Measurements from ENCODE around the gene ALDH1A1. TPM values are rescaled to one million over a fixed set of nuclear protein-coding genes. Genes with fewer than 3 reads are reported as not detected.

Gene ALDH1A1
- total and polyA plus RNA-seq, 2 donors from 2014 or later = 191 to 295 TPM

- Histone ChIP-seq H3K27me3 (ENCODE audit: control insufficient read depth, insufficient read depth, low read length) (no peaks in the 10 kb centered on the region), H3K27ac (ENCODE audit: low read depth in 2 of 2, low read length in 2 of 2) (no peak overlapping the region), H3K9ac (ENCODE audit: low read length in 3 of 3) (no peak overlapping the region), H3K9me3 (ENCODE audit: control insufficient read depth in 2 of 3, insufficient read depth in 1 of 3, low read length in 3 of 3) (no peaks in the 10 kb centered on the region), H3K36me3 (ENCODE audit: control insufficient read depth in 2 of 3, insufficient read depth in 3 of 3, low read length in 3 of 3) (no peaks in the 10 kb centered on the region), H3K4me1 (ENCODE audit: control insufficient read depth in 2 of 3, insufficient read depth in 2 of 3, low read depth in 1 of 3, low read length in 3 of 3) (peaks cover 6 to 20% (median 9%) of the 10 kb centered on the region in 3 donors), H3K4me3 (ENCODE audit: low read length in 3 of 3) (no peak overlapping the region)
- DNase-seq (no peak), FAIRE-seq (no peak)
- TF ChIP-seq, protein P1, sequence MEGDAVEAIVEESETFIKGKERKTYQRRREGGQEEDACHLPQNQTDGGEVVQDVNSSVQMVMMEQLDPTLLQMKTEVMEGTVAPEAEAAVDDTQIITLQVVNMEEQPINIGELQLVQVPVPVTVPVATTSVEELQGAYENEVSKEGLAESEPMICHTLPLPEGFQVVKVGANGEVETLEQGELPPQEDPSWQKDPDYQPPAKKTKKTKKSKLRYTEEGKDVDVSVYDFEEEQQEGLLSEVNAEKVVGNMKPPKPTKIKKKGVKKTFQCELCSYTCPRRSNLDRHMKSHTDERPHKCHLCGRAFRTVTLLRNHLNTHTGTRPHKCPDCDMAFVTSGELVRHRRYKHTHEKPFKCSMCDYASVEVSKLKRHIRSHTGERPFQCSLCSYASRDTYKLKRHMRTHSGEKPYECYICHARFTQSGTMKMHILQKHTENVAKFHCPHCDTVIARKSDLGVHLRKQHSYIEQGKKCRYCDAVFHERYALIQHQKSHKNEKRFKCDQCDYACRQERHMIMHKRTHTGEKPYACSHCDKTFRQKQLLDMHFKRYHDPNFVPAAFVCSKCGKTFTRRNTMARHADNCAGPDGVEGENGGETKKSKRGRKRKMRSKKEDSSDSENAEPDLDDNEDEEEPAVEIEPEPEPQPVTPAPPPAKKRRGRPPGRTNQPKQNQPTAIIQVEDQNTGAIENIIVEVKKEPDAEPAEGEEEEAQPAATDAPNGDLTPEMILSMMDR (IDR thresholded peaks at IDR 0.05; ENCODE audit: borderline replicate concordance, extremely low read depth, insufficient read depth) = no peak
- intact Hi-C loops (cut with DNase I) = no loop called here
Observed at GRCh38 chr9:72875221-72875620, 77.6 kb downstream of the ALDH1A1 start.

DNA sequence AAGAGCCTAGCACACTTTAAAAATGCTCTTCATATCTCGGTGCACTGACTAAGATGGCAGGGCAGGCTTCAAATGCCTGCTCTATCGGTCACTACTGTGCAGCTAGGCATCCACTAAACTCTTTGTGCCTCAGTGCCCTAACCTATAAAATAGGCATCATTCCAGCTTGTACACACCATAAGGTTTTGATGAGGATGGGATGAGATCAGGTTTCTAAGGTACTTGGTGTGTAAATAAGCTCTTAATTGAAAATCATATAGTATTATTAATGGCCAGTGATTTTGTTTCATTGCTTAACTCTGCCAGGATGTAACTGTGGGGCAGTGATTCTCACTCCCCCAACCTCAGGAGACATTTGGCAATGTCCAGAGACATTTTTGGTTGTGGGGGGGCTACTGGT lies 78.5 kb downstream of the ALDH1A1 start:
- H3K27me3 ChIP-seq (ENCODE audit: control insufficient read depth, insufficient read depth, low read length) = no peaks in the 10 kb centered on the region
- TF ChIP-seq, protein P1 (IDR thresholded peaks at IDR 0.05; ENCODE audit: borderline replicate concordance, extremely low read depth, insufficient read depth) = no peak
- H3K9me3 ChIP-seq (ENCODE audit: control insufficient read depth in 2 of 3, insufficient read depth in 1 of 3, low read length in 3 of 3) = no peaks in the 10 kb centered on the region
- no peak overlapping the region for H3K4me3 ChIP-seq (ENCODE audit: low read length in 3 of 3)
- H3K9ac ChIP-seq (ENCODE audit: low read length in 3 of 3) = no peak overlapping the region
- H3K27ac ChIP-seq (ENCODE audit: low read depth in 2 of 2, low read length in 2 of 2) = no peak overlapping the region
- intact Hi-C loops (cut with DNase I) = no loop called here
- DNase-seq (no peak), FAIRE-seq (no peak)
- H3K4me1 ChIP-seq (ENCODE audit: control insufficient read depth in 2 of 3, insufficient read depth in 2 of 3, low read depth in 1 of 3, low read length in 3 of 3) = peaks cover 6 to 20% (median 9%) of the 10 kb centered on the region in 3 donors
- no peaks in the 10 kb centered on the region for H3K36me3 ChIP-seq (ENCODE audit: control insufficient read depth in 2 of 3, insufficient read depth in 3 of 3, low read length in 3 of 3)

- no peak for FAIRE-seq
- no peaks in the 10 kb centered on the region for H3K27me3 ChIP-seq (ENCODE audit: control insufficient read depth, insufficient read depth, low read length)
- intact Hi-C loops (cut with DNase I) = no loop called here
- no peak overlapping the region for H3K4me3 ChIP-seq (ENCODE audit: low read length in 3 of 3)
- TF ChIP-seq, protein P1 (IDR thresholded peaks at IDR 0.05; ENCODE audit: borderline replicate concordance, extremely low read depth, insufficient read depth) = no peak
- H3K9ac ChIP-seq (ENCODE audit: low read length in 3 of 3) = no peak overlapping the region
- H3K9me3 ChIP-seq (ENCODE audit: control insufficient read depth in 2 of 3, insufficient read depth in 1 of 3, low read length in 3 of 3) = no peaks in the 10 kb centered on the region
- H3K36me3 ChIP-seq (ENCODE audit: control insufficient read depth in 2 of 3, insufficient read depth in 3 of 3, low read length in 3 of 3) = no peaks in the 10 kb centered on the region
- H3K4me1 ChIP-seq (ENCODE audit: control insufficient read depth in 2 of 3, insufficient read depth in 2 of 3, low read depth in 1 of 3, low read length in 3 of 3) = peaks cover 6 to 20% (median 9%) of the 10 kb centered on the region in 3 donors
- no peak for DNase-seq
- no peak overlapping the region for H3K27ac ChIP-seq (ENCODE audit: low read depth in 2 of 2, low read length in 2 of 2)
Observed at GRCh38 chr9:72873456-72873855, 79.4 kb downstream of the ALDH1A1 start.

DNA sequence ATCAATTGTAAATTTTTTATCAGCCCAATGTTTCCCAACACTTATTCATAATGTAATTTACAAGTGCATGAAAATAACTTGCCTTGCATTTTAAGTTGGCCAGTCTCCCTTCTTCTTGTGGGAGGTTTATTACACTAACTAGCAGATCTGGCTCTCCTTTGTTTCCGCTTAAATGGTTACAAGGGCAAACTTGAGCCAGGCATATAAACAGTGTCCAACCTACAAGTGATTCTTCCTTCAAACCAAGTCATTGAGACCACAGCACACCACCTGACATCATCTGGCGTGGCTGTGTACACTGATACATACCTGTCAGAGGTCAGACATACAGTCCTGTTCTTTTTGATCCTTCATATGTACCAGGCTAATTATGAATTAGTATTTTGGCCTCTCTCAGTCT lies 80.1 kb downstream of the ALDH1A1 start:
- intact Hi-C loops (cut with DNase I) = no loop called here
- peak overlapping the region in 1 of 2 donors; percentile 56 for H3K27ac ChIP-seq (ENCODE audit: low read depth in 2 of 2, low read length in 2 of 2)
- no peak overlapping the region for H3K4me3 ChIP-seq (ENCODE audit: low read length in 3 of 3)
- H3K9me3 ChIP-seq (ENCODE audit: control insufficient read depth in 2 of 3, insufficient read depth in 1 of 3, low read length in 3 of 3) = no peaks in the 10 kb centered on the region
- no peaks in the 10 kb centered on the region for H3K27me3 ChIP-seq (ENCODE audit: control insufficient read depth, insufficient read depth, low read length)
- peaks cover 6 to 20% (median 9%) of the 10 kb centered on the region in 3 donors for H3K4me1 ChIP-seq (ENCODE audit: control insufficient read depth in 2 of 3, insufficient read depth in 2 of 3, low read depth in 1 of 3, low read length in 3 of 3)
- FAIRE-seq (no peak), DNase-seq (peak in 3 of 5 donors; percentile 33 to 68 (median 59))
- no peaks in the 10 kb centered on the region for H3K36me3 ChIP-seq (ENCODE audit: control insufficient read depth in 2 of 3, insufficient read depth in 3 of 3, low read length in 3 of 3)
- no peak overlapping the region for H3K9ac ChIP-seq (ENCODE audit: low read length in 3 of 3)
- TF ChIP-seq, protein P1 (IDR thresholded peaks at IDR 0.05; ENCODE audit: borderline replicate concordance, extremely low read depth, insufficient read depth) = no peak
